ENCODE results near the gene BRI3BP.
A peak's percentile ranks its signal among the peaks of the same experiment; 100 is the strongest.
"Not testable (repeated sequence)": the region's sequence is repeated elsewhere in the genome, so short reads cannot be mapped to it uniquely, and the experiment has no call there.

BRI3BP gene

GRCh38 chr12:124975276-124975675, 18.2 kb upstream of the BRI3BP start:
- no peak for DNase-seq (ENCODE audit: low read depth)

- DNase-seq (ENCODE audit: low read depth), result no peak
Measured at GRCh38 chr12:124976999-124977398, 16.4 kb upstream of the BRI3BP start.

- DNase-seq (ENCODE audit: low read depth), result no peak
Measured at GRCh38 chr12:124979568-124979967, 13.9 kb upstream of the BRI3BP start.

GRCh38 chr12:124980098-124980892, 13.2 kb upstream of the BRI3BP start:
- no peak for DNase-seq (ENCODE audit: low read depth)

GRCh38 chr12:124986876-124987275, 6.6 kb upstream of the BRI3BP start:
- DNase-seq (ENCODE audit: low read depth), result not testable (repeated sequence)

- DNase-seq (ENCODE audit: low read depth), result peak; percentile 73
Measured at GRCh38 chr12:124992874-124993625, 395 bp upstream of the BRI3BP start.

GRCh38 chr12:124994437-124994975, 1.1 kb downstream of the BRI3BP start:
- no peak for DNase-seq (ENCODE audit: low read depth)

GRCh38 chr12:124995200-124995961, 1.9 kb downstream of the BRI3BP start:
- DNase-seq (ENCODE audit: low read depth), result no peak

GRCh38 chr12:124998705-124999104, 5.3 kb downstream of the BRI3BP start:
- no peak for DNase-seq (ENCODE audit: low read depth)

GRCh38 chr12:125001636-125002035, 8.2 kb downstream of the BRI3BP start:
- no peak for DNase-seq (ENCODE audit: low read depth)

GRCh38 chr12:125003021-125003420, 9.6 kb downstream of the BRI3BP start:
- DNase-seq (ENCODE audit: low read depth), result no peak

GRCh38 chr12:125004621-125005020, 11.2 kb downstream of the BRI3BP start:
- DNase-seq (ENCODE audit: low read depth), result no peak

- no peak for DNase-seq (ENCODE audit: low read depth)
Measured at GRCh38 chr12:125005652-125006051, 12.2 kb downstream of the BRI3BP start.

GRCh38 chr12:125006365-125006764, 12.9 kb downstream of the BRI3BP start:
- no peak for DNase-seq (ENCODE audit: low read depth)

GRCh38 chr12:125013816-125014442, 20.5 kb downstream of the BRI3BP start:
- DNase-seq (ENCODE audit: low read depth), result no peak

GRCh38 chr12:125014526-125014925, 21.1 kb downstream of the BRI3BP start:
- no peak for DNase-seq (ENCODE audit: low read depth)

- no peak for DNase-seq (ENCODE audit: low read depth)
Measured at GRCh38 chr12:125015680-125016310, 22.4 kb downstream of the BRI3BP start.

- no peak for DNase-seq (ENCODE audit: low read depth)
Measured at GRCh38 chr12:125017801-125018200, 24.4 kb downstream of the BRI3BP start.

GRCh38 chr12:125018356-125018755, 24.9 kb downstream of the BRI3BP start:
- DNase-seq (ENCODE audit: low read depth), result no peak

GRCh38 chr12:125021096-125021495, 27.7 kb downstream of the BRI3BP start:
- no peak for DNase-seq (ENCODE audit: low read depth)

GRCh38 chr12:125021771-125022170, 28.3 kb downstream of the BRI3BP start:
- no peak for DNase-seq (ENCODE audit: low read depth)

Data from activated T-helper 9 cell treated with anti-CD3 and anti-CD28 coated beads, Interleukin-2, amount 50 U/mL, for 16 hours (primary cell).